GM21786 (cell line): ENCODE measurements around the gene B3GNT7.
"Not testable (repeated sequence)": the region's sequence is repeated elsewhere in the genome, so short reads cannot be mapped to it uniquely, and the experiment has no call there.

ENCODE experiments used
- ATAC-seq: cut with Tn5 transposase; IDR thresholded peaks from one replicate; pipeline ENCODE4 v1.9.1; 2021; ENCODE audit not compliant: unreplicated experiment

Gene B3GNT7

DNA sequence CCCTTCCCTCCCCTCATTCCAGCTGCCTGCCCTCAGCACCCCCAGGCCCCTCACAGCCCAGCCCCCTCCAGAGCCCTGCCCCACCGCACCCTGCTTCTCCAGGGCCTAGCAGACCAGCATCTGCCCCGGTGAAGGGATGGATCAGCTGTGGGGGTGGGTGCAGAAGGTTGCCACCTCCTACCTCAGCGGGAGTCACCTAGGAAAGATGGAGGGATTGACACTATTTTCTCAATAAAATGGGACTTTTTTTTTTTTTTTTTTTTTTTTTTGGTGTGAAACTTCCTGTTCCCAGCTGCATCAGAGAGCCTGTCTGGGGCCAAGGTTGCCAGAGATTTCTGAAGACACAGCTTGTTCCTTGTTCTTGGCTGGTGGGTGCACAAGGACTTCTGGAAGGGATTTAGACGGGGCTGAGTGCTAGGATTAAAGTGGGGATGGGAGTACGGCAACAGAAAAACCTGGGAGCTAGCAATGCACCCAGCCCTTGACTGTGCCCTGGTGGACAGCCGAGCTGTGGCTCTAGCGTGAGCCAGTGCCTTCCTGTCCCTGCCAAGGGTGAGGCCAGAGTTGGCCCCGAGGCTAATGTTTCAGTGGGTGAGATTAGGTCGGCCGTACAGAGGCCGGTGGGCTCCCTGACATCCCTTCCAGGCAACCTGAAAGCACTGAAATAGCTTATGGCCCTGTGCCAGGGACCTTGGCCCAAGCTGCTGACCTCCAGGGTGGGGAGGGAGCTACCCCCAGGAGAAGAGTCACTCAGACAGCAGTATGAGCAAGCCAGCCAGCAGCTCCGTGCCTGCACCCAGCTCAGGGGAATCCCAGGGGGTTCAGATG, 4.6 kb downstream of the B3GNT7 start:
- no peak for ATAC-seq

GRCh38 chr2:231400681-231401080, 5.2 kb downstream of the B3GNT7 start:
- not testable (repeated sequence) for ATAC-seq

DNA sequence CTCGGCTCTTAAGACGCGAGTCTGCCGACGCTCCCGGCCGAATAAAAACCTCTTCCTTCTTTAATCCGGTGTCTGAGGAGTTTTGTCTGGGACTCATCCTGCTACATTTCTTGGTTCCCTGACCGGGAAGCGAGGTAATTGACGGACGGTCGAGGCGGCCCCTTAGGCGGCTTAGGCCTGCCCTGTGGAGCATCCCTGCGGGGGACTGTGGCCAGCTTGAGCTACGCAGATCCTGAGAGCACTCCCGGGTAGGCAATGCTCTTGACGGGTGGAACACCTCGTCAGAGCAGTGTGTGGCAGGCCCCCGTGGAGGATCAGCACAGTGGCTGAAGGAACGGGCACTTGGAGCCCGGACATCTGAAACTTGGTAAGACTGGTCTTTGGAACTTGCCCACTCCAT, 5.6 kb downstream of the B3GNT7 start:
- ATAC-seq: not testable (repeated sequence)

DNA sequence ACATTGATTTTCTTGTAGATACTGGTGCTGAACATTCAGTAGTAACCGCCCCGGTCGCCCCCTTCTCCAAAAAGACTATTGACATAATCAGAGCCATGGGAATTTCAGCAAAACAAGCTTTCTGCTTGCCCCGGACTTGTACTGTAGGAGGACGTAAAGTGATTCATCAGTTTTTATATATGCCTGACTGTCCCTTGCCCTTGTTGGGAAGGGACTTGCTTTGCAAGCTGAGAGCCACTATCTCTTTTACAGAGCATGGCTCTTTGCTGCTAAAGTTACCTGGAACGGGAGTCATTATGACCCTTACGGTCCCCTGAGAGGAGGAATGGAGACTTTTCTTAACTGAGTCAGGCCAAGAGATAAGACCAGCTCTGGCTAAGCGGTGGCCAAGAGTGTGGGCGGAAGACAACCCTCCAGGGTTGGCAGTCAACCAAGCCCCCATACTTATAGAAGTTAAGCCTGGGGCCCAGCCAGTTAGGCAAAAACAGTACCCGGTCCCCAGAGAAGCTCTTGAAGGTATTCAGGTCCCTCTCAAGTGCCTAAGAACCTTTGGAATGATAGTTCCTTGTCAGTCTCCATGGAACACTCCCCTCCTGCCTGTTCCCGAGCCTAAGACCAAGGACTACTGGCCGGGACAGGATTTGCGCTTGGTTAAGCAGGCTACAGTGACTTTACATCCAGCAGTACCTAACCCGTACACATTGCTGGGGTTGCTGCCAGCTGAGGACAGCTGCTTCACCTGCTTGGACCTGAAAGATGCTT, 8.1 kb downstream of the B3GNT7 start:
- not testable (repeated sequence) for ATAC-seq

DNA sequence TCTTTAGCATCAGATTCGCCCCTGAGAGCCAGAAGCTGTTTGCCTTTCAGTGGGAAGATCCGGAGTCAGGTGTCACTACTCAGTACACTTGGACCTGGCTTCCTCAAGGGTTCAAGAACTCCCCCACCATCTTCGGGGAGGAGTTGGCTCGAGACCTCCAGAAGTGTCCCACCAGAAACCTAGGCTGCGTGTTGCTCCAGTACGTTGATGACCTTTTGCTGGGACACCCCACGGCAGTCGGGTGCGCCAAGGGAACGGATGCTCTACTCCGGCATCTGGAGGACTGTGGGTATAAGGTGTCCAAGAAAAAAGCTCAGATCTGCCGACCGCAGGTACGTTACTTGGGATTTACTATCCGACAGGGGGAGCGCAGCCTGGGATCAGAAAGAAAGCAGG, 8.7 kb downstream of the B3GNT7 start:
- not testable (repeated sequence) for ATAC-seq

DNA sequence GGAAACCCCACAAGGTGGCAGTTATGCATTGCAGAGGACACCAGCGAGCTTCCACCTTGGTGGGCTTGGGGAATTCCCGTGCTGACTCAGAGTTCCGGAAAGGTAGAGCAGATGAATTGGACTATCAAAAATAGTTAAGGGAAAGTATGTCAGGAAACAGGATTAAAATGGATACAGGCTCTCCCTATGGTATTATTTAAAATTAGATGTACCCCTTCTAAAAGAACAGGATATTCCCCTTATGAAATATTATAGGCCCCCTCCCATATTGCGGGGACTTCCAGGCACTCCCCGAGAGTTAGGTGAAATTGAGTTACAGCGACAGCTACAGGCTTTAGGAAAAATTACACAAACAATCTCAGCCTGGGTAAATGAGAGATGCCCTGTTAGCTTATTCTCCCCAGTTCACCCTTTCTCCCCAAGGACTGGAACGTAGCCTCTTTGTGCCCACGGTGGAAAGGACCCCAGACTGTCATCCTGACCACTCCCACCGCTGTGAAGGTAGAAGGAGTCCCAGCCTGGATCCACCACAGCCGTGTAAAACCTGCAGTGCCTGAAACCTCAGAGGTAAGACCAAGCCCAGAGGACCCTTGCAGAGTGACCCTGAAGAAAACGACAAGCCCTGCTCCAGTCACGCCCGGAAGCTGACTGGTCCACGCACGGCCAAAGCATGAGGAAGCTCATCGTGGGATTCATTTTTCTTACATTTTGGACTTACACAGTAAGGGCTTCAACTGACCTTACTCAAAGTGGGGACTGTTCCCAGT, 10.3 kb downstream of the B3GNT7 start:
- not testable (repeated sequence) for ATAC-seq

- not testable (repeated sequence) for ATAC-seq
Observed at GRCh38 chr2:231407686-231408085, 12.2 kb downstream of the B3GNT7 start.

GRCh38 chr2:231408304-231408703, 12.8 kb downstream of the B3GNT7 start:
- ATAC-seq: not testable (repeated sequence)

DNA sequence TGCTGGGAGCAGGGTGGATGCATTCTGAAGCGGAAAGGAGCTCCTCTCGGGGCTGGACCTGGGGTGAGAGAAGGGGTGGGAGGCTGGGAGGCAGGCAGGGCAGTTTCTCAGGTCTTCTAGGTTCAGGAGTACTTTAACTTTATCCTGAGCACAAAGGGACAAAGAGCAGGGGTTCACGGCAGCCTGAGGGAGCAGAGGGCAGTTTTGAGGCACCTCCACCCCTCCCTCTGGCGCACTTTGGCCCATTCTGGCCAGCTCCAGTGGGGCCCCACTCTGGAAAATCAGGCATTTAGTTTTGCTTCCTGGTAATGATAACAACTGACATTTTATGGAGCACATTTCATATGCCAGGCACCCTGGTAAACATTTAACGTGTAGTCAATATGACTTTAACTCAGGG, 14.3 kb downstream of the B3GNT7 start:
- ATAC-seq: no peak

DNA sequence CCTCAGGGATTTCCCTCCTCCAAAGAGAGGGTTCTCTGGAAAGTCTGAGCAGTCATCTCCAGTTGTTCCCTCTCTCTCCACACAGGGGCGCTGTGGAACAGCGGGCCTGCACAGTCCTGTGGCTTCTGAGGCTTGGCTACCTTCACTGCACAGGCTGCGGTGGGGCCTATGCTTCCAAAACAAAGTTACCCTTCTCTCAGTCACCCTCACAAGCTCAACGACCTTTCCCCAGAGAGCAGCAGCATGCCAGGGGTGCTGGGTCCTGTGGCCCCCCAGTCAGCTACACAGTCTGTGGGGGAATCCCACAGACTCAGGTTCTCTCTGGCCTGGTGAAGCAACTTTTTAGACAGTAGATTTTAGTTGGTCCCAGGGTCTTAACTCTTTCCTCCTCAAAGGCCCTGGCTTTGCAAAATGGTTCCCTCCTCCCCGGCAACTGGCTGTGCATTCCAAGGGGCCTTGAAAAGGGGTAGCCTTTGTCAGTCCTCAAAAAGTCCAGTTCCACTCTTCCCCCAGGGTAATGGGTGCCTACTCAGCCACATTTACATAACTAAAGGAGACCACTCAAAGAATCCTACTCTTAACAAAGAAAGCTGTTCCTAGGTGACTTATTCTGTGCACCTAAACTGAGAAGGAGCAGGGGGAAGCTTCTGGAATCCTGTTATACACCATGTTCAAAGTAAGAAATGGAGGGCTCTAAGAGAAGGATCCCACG, 14.9 kb downstream of the B3GNT7 start:
- no peak for ATAC-seq

- ATAC-seq: no peak
Observed at GRCh38 chr2:231411237-231411636, 15.7 kb downstream of the B3GNT7 start.

DNA sequence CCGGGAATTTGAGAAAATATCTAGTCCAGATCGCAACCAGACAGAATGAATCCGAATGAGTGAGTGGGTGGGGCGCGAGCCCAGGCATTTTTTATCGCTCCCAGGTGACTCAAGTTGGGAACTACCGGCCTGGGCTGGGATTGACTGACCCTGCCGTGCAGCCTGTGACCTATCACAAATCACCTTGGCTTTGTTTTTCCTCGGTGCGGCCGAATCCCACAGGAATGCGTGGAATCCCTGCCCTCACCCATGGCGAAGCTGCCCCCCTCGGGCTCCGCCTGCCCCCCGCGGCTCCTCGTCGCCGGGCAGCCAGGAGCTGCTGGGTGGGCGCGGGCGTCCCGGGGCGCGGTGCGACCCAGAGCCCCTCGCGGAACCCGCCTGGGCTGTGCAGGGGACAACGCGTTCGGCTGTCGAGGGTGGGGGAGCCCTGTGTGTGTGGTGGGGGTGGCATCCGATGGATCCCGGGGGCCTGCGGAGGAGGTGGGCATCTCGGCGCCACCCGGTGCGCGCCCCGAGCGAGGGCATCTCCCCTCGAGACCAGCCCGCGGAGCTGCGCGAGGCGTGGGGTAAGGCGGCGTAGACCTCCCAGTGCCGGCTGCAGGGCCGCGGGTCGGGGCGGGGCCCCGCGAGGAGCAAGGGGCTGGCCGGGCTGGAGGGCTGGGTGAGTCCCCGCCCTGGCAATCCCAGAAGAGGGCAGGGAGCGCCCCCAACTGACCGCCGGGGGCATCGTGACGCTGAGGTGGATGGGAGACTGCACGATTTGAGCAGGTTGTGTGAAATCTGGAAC, 16.5 kb downstream of the B3GNT7 start:
- peak; percentile 98 for ATAC-seq

GRCh38 chr2:231412618-231412963, 17.1 kb downstream of the B3GNT7 start:
- no peak for ATAC-seq

GRCh38 chr2:231413456-231413855, 17.9 kb downstream of the B3GNT7 start:
- ATAC-seq: no peak

DNA sequence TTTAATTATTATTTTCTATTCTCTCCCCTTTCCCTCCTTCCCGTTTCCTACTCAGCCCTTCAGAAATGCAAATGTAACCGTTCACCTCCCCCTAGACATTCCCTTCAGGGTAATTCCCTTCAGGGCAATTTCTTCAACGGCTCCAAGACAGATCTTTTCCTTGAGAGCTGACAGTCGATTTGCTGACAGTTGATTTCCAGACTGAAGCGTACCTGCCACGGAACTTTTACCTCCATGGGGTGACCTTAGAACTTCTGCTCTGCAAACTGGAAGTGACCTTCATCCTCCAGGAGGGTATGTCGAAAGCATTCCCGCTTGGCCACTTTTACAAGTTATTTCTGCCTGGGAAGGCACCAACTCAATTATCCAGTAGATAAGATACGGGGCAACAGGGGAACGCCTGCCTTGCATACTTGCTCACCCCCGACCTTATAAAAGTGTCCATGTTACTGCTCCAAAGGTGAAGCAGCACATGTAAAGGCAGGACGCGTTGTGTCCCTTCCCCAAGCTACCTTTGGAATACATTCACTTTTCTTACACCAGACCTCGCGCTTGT, 18.5 kb downstream of the B3GNT7 start:
- no peak for ATAC-seq

DNA sequence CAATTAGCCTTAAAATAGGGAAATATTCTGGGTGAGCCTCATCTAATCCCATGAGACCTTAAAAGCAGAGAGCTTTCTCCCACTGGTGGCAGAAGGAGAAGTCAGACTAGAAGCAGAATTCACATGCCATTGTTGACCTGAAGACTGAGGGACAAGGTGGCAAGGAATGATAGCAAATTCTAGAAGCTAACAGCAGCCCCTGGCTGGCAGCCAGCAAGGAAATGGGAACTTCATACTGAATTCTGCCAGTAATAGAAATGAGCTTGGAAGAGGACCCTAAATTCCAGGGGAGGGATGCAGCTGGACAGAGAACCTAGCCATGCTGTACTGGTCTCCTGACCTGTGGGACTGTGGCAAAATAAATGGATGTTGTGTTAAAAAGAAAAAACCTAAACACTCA, 19.5 kb downstream of the B3GNT7 start:
- no peak for ATAC-seq

DNA sequence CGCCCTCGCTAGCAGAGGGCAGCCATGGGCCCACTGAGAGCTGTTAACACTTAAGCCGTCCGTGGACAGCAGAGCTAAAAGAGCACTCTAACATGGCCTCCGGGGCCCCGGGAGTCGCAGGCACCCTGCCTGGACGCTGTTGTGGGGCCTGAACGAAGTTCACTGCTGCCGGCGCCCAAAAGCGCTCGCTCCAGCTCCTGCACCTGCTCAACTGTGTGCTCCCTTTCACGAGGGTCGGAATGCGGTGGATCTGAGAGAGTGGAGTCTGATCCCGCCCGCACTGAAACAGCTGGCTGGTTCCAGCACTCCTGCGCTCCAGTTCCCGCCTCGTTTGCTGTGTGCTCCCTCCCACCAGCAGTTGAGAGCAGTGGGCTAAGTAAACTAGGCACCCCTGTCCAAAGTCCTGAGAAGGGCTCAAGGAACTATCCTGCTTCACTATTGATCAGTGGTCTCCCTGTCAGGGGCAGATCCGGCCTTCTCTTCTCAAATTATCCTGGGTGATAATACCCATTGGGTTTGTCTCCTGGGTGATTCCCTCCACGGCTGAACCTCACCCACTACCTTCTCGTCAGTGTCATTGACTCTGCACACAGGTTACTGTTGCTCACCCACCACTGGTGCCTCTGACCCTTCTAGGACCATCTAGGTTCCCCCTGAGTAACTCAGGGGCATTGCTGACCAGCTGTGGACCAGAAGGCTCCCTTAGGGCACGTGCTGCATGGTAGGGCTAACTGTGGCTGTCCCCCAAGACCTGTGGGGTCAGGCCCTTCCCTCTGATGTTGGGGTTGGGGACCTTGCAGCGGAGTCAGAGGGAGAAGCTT, 23.5 kb downstream of the B3GNT7 start:
- ATAC-seq: no peak

DNA sequence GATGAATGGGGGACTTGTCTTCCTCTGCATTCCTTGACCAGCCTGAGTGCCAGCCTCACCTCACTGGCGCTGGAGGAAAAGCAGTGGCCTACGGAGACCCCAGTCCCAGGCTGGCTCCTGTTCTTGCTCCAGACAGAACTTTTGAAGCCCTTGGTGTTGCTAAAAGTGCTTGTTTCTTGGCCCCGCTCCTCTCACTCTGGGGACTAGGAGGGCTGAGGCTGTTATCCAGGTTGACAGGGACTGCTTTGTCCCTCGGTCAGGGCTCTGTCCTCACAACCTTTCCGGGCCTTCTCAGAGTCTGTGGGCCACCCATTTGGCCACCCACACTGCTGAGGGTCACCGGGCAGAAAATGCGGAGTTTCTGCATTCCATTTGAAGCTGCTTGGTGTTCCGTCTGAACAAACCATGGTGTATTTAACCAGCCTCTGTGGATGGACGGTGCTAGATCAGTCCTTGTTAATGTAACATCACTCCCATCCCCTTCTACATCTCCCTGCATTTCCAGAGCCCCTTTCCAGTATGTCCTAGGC, 25.6 kb downstream of the B3GNT7 start:
- no peak for ATAC-seq

DNA sequence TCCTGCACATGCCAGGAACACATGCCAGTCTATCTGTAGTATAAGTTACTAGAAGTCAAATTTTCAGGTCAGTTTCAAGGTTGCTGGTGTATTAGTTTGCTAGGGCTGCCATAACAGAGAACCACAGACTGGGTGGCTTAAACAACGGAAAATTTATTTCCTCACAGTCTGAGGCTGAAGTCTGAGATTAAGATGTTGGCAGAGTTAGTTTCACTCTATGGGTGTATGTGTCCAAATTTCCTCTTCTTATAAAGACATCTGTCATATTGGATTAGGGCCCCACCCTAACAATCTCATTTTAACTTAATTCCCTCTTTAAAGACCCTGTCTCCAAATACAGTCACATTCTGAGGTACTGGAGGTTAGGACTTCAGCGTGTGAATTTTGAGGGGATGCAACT, 26.5 kb downstream of the B3GNT7 start:
- ATAC-seq: no peak
